Measurements from ENCODE around the gene ZNG1F.
"Not testable (repeated sequence)": the region's sequence is repeated elsewhere in the genome, so short reads cannot be mapped to it uniquely, and the experiment has no call there.

ZNG1F gene

DNA sequence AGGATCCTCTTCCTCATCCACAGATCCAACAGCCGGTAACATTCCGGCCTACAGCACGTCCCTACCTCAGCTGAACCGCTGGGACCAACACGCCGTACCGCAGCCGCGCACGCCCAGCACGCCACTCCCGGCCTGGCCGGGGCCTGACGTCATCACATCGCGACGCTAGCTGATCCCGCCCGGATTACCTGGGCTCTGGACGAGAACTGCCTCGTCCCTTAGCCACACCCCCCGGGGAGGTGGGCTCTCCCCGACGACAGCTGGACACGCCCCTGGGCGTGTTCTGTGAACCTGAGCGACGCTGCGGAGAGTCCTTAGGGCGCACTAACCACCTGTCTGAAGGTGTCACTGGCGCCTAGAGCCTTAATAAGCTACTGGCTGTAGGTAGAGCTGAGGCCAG, at the start of gene ZNG1F:
ZNG1F (minus strand) TSS at position 101 of the 400 bp plus-strand sequence; CDS start at position 42, 59 bp downstream.
- not testable (repeated sequence) for DNase-seq

DNA sequence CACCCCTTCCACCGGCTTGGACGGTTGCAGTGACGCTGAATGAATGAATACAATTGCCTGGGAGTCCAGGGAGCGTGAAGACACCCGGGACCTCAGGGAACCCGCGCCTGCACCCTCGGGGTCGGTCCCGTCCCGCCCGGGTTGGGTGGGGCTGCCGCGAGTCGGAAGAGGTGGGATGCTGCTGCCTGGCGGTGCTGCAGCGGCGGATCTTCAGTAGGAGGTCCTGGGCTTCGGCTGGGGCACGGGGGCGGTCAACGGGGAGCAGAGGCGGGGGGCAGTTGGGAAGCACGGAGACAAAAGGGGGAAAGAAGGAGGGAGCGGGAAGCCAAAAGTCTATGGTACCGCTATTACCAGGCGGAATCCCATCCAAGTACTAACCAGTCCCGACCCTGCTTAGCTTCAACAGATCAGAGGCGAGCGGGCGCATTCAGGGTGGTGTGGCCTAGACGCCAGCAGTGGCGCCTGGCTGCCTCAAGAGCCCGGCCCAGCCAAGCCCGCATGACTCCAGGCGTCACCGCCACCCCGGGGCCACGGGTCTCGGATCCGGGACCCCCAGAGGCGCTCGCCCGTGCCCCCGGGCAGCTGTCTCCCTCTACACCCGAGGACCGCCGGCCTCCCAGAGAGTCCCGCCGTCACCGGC, 48.1 kb upstream of the ZNG1F start:
- not testable (repeated sequence) for DNase-seq

DNA sequence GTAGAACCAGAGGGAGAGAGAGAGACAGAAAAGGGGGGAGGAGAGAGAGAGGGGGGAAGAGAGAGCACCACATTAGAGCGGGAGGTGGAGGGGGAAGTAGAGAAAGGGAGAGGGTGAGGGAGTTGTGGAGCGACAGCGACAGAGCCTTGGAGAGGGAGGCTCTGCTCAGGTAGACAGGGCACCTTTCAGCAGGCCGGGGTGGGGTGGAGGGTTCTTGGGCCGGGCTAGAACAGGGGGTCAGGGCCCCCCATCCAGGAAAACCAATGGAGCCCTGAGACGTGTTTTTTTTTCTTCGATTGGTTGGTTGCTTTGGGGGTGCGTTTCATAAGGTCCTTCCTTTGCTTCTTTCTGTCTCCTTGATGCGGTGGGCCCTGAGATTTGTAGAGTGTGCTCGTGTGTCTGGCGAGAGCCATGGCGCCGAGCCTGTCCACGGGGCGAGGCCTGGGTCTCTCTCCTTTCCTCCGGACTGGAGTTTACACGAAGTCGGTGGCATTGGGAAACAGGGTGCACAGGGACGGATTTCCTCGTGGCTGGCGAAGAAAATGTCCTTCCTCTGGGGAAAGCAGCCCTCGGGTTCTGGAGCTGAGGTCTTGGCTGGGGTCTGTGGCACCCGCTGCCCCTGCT, 47.5 kb upstream of the ZNG1F start:
- not testable (repeated sequence) for DNase-seq

DNA sequence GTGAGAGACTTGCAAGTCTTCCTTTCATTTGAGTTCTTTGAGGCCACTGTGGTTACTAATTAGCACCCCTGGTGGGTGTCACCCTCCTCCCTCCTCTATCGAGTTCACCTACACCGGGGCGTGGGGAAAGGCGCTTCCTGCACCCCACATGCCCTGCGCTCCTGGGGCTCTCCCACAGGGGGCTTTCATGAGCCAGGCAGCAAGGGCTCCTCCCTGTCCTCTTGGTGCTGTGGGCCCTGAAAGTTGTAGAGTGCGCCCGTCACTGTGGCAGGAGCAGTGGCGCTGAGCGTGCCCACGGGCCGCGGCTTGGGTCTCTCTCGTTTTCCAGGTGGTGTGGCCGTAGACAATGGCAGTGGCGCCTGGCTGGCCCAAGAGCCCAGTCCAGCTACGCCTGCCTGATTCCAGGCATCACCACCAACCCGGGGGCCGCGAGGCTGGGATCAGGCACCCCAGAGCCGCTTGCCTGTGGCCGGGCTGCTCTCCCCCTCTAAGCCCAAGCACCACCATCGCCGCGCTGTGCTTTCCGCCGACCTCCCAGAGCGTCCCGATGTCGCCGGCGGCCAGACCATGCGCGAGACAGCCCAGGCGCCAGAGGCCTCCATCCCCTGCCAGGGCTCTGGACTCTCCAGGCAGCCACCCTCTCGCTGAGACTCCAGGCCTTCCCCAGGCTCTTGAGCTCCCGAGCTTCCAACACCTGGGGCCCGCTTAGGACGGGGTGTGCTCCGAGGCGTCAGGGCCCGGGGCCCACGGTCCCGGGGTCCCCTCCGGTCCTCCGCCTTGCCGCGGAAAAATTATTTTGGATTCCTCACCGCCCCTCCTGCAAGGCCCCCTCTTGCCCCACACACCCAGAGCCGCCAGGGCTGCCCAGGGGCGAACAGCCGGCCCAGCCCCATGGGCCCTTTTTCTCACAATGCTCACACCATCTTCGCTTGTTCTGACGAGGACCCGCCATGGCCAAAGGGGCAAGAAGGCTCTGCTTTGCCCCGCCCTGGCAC, 46.0 kb upstream of the ZNG1F start:
- DNase-seq, result not testable (repeated sequence)

DNA sequence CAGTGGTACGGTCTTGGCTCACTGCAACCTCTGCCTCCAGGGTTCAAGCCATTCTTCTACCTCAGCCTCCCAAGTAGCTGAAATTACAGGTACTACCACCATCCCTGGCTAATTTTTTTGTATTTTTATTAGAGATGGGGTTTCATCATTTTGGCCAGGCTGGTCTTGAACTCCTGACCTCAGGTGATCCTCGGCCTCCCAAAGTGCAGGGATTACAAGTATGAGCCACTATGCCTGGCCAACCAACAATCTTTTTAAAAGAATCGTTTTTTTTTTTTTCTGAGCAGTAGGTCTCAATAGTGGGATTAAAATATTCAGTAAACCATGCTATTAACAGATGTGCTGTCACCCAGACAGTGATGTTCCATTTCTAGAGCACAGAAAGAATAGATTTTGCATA, 45.1 kb upstream of the ZNG1F start:
- not testable (repeated sequence) for DNase-seq

DNA sequence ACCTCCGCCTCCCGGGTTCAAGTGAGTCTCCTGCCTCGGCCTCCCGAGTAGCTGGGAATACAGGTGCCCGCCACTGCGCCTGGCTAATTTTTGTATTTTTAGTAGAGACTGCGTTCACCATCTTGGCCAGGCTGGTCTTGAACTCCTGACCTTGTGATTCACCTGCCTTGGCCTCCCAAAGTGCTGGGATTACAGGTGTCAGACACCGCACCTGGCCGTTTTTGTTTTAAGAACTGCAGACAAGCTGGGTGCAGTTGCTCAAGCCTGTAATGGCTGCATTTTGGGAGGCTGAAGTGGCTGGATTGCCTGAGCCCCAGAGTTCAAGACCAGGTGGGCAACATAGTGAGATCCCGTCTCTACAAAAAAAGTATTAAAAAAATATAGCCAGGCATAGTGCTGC, 43.2 kb upstream of the ZNG1F start:
- not testable (repeated sequence) for DNase-seq

DNA sequence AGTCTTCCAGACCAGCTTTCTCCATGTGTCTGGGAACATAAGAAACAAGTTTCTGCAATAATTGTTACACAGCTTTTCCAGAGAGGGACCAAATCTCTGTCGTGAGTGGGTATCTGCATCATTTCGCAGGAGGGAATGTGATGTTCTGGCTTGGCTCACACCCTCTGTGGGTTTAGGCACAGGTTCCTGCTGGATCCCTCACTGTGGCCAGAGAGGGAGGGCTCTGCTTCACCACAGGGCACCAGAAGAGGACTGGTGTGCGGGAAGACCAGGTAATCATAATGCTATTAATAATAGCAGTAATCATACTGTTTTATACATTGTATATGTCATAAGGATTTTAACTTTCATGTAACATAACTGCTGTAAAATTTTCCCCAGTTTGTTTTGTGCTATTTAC, 41.3 kb upstream of the ZNG1F start:
- DNase-seq, result not testable (repeated sequence)

DNA sequence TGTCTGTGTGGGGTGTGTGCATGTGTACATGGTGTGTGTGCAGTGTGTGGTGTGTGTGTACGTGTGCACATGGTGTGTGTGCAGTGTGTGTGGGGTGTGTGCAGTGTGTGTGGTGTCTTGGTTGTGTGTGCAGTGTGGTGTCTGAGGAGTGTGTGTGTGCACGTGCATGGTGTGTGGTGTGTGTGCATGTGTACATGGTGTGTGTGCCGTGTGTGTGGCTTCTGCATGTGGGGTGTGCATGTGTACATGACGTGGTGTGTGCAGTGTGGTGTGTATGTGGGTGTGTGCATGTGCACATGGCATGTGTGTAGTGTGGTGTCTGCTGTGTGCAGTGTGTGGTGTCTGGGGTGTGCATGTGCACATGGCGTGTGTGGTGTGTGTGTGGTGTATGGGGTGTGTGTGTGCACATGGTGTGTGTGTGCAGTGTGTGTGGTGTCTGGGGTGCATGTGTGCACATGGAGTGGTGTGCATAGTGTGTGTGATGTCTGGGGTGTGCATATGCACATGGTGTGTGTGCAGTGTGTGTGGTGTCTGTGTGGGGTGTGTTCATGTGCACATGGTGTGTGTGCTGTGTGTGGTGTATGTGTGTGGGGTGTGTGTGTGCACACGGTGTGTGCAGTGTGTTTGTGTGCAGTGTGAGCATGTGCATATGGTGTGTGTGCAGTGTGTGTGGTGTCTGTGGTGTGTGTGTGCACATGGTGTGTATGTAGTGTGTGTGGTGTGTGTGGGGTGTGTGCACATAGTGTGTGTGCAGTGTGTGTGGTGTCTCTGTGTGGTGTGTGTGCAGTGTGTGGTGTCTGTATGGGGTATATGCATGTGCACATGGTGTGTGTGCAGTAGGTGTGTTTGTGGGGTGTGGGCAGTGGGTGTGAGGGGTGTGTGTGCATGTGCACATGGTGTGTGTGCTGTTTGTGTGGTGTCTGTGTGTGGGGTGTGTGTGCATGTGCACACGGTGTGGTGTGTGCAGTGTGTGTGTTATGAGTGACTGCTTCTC, 40.6 kb upstream of the ZNG1F start:
- no peak for DNase-seq

DNA sequence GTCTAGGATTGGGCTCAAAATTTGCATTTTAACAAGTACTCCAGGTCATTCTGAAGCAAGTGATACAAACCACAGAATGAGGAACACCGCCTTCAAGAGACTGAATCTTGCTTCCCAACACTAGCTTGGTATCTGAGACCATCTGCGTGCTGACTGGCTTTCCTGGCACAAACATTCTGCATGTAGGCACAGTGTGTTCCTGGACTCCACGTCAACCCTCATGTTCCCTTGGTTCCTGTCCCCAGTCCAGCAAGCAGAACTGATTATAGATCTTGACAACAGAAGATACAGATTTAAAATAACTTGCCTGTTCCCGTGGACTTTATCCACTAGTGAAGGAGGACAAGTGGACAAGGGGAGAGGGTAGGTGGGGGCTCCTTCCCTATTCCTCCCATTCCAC, 30.7 kb upstream of the ZNG1F start:
- not testable (repeated sequence) for DNase-seq

DNA sequence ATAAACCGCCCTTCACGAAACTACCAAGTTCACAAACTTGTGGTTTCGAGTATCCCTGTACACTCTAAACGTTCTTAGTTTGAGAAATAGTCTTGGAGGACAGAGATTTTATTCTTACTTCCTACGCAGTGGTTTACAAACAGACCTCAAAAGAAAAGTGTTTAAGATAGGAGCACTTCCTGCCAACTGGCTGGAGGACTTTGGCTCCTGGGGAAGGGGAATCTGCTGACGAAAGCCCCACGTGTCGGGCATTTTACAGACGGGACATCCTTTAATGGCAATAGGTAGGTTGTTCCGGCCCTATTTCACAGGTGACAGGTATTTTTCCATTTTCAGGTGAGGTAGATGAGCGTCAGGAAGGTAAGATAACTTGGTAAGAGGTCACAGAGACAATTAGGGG, 678 bp downstream of the ZNG1F start:
- not testable (repeated sequence) for DNase-seq

DNA sequence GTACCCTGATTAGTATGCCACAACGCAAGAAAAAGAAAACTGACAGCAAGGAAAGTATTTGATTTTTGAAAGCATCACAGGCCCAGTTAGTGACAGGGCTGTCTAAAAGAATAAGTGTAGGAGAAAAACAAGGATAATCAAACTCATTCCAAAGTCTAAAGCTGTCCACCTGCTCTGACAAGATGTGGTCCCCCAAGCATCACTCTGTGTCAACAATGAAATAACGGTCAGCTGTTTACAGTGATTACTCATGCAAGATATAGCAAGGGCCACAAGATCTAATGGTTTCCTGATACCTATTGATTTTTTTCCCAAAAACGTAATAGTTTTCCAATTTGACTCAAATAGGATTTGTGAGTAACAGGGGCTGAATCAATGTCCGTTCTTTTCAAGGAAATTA, 14.1 kb downstream of the ZNG1F start:
- DNase-seq, result not testable (repeated sequence)

DNA sequence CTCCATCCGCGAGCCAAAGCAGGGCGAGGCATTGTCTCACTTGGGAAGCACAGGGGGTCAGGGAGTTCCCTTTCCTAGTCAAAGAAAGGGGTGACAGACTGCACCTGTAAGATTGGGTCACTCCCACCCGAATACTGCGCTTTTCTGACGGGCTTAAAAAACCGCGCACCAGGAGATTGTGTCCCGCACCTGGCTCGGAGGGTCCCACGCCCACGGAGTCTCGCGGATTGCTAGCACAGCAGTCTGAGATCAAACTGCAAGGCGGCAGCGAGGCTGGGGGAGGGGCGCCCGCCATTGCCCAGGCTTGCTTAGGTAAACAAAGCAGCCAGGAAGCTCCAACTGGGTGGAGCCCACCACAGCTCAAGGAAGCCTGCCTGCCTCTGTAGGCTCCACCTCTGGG, 39.0 kb downstream of the ZNG1F start:
- DNase-seq, result not testable (repeated sequence)

DNA sequence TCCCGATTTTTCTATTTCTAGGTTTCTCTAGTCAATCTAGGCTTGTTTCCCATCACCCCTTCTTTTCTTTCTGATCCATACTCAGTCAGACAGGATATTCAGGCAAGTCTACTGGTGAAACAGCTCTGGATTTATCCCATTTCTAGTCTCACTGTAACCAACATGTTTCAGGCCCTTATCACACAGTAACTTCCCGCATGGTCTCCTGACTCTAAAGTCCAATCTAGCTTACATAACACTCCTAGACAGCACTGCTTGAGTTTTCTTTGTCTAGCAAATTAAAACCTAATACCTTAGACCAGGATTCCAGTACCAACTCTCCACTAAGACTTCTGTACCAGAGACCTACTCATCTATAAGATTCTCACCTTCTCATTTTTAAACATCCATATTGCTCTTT, 47.2 kb downstream of the ZNG1F start:
- DNase-seq, result not testable (repeated sequence)

DNA sequence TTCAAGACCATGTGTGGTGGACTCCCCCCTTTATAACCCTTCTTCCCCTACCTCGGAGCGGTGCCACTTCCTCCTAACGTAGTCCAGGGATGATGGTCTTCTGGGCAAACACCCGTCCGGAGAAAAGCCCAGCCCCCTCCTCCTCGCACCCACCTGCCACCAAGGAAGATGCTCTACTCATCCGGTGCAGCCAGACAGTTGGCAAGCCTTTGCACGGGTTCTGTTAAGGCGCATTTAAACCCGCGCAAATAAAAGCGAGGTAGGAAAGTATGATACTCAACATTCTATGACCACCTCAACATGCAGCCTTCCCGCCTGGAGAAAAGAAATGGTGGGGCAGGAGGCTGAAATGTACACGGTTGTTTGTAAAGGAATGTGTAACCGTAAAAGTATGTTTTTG, 60.5 kb downstream of the ZNG1F start, which contains the start of gene FOXD4L6:
FOXD4L6 (minus strand) TSS at position 101 of the 400 bp plus-strand sequence. CDS start 298 bp downstream, outside the sequence.
- not testable (repeated sequence) for DNase-seq

DNA sequence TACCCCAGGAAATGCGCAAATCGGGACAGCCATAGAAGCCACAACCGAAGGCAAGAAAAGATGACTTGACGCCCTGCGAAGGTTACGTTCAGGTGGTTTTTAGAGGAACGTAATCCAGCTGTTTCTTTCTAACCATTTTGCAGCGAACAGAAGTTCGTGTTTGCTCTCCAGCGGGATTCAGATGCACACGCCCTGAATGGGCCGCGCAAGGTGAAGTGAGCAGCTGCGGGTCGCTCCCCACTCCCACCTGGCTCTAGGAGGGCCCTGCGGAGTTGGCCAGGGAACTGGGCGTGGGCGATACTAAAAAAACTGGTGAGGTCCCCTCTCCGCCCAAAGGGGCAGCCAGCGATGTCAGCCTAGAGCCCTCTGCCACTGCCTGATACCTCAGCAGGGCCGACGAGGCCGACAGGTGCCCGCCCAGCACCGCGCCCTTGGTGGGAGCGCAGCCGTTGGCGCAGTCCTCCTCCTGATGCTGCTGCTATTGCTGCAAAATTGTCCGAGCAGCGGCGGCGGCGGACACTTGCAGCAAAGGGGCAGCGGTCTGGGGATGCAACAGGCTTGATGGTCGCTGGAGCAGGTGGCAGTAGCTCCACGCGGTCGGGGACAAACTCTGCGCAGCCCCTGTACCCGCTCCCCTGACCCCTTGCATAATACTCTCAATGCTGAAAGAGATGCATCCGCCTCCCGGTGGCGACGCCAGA, 62.2 kb downstream of the ZNG1F start:
- DNase-seq, result not testable (repeated sequence)

DNA sequence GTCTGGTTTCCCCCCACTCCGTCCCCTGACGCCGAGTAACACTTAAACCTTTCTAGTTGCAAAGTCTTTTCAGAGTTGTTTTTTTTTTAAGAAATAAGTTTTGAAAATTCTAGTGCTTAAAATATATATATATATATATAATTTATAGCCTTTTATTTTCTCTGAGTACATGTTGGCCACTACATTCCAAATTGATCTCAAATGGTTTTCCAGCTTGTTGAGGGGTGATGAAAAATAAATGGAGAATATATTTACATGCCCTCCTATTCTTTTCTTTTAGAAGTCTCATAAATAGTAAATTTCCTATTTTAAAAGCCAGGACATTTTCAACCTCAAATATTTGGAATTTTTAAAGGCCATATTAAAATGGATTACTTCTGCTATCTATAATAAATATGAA, 63.2 kb downstream of the ZNG1F start:
- DNase-seq, result not testable (repeated sequence)

DNA sequence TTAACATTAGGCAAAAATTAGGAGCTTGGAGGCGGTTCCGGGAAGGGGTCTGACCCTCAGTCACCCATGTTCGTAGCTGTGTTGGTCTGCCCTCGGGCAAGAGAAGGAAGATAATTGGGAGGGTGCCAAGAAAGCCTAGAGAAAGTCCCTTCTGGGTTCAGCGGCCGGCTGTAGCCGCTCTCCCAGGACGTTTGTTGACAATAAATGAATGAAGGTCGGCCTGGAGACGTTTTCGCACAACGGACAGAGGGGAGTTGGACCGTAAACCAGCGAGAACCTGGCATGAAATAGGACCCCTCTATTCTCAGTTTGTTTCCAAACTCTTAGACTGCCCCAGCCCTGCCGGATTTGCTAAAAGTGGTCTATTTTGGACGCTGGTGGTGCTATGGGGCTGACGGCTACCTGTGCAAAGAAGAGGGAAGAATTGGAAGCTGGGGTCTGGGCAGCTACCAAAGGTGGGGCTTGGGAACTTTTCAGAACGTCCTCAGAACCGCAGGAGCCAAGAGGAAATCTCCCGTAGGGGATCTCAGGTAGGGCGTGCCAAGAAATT, 63.9 kb downstream of the ZNG1F start:
- not testable (repeated sequence) for DNase-seq

DNA sequence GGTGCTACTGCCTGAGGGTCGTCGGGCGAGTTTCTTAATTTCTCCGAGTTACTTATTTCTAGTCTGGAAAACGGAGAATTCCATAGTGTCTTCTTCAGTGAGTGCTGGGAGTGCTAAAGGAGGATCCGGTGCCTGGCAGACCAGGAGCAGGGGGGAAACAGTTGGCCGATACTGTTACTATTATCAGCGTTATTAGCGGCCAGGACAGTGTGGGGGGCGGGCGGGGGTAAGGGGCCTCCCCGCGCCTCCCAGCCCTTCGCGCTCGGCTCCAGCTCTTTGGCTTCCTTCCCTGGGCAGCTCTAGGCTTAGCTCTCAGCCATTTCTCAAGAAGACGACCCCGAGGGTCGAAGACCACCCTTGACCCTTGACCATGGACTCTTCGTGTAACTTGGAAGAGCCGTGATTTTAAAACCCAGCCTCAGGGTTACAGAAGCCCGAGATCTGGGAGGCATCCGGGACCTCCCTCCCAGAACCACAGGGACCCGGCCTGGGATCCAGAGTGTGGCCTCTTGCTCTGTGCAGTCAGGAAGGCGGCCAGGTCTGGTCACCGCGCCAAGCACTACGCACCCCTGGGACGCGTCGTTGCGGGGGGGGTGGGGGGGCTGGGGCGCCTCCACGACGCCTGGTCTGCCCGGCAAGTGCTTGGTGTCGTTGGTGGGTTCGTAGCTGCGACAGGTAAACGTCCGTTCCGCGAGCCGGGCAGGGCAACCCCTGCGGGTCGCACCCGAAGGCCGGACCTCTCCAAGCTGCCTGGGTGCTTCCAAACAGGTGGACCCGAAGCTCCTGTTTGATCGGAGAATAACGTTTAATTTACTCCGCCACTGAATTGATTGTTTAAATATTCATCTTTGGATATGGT, 64.6 kb downstream of the ZNG1F start:
- not testable (repeated sequence) for DNase-seq

DNA sequence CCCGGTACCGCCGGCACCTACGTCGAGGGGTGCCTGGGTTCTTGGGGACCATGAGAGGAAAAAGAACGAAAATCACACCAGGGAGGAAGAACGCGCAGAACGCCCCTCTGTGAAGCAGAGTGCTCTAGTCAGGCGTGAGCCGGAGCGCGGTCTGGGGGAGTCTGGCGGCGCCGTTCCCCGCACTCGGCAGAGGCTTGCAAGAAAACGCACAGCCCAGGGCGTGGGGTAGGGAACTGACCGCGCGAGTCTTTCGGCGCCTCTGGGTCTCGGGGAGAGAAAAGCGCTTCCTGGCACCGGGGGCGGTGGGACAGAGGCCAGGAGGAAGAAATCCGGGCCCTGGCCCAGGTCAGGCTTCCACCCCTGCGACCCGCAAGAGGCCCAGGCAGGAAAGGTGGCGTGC, 65.3 kb downstream of the ZNG1F start:
- not testable (repeated sequence) for DNase-seq

DNA sequence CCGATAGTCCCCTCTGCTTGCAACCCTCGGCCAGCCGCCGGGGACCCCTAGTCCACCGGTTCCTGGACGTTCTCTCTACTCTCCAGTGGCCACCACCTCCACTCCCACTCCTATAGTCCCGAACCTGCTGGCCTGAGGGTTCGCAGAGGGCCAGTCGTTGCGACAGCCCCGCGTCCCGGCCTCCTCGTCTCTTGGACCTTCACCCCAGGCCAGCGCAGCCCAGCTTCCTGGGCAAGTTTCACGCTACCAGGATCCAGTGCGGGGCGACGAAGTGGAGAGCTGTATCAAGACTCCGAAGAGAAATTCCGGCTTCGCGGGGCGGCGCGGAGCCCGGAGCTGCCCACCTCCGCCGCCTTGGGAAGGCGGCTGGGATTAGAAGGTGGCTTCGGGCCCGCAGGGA, 65.7 kb downstream of the ZNG1F start:
- not testable (repeated sequence) for DNase-seq
